Heart right ventricle (tissue), 16 donors: ENCODE measurements around the gene TGFB3. TPM values are rescaled to one million over a fixed set of nuclear protein-coding genes. Genes with fewer than 3 reads are reported as not detected.

Experiments used
- ATAC-seq, 8 donors: fragments of 200-7000 bp; cut with Tn5 transposase; one replicate each; pipeline ENCODE4 v1.9.1; 2020; ENCODE audit warnings: mild to moderate bottlenecking in 8 of 8, moderate library complexity in 8 of 8, moderate number of reproducible peaks in 1 of 8
- DNase-seq, 2 donors: peaks; one replicate each; pipeline ENCODE4 v3.0.0-alpha.2; 2020
- H3K27ac ChIP-seq, 10 donors: fragments of 200-600 bp; sonication (generic) in 2 of 10; one replicate each; pipeline versions ENCODE4 v1.5.0 to v1.8.0; 2020 to 2022; ENCODE audit warnings: mild to moderate bottlenecking in 3 of 10
- H3K27me3 ChIP-seq, 7 donors: fragments of 200-600 bp; one replicate each; pipeline ENCODE4 v1.8.0; 2021 to 2022; ENCODE audit warnings: mild to moderate bottlenecking in 2 of 7
- H3K36me3 ChIP-seq, 9 donors: fragments of 200-600 bp; sonication (generic) in 1 of 9; one replicate each; pipeline versions ENCODE4 v1.5.0 to v1.8.0; 2020 to 2022; ENCODE audit warnings: mild to moderate bottlenecking in 2 of 9
- H3K4me1 ChIP-seq, 9 donors: fragments of 200-600 bp; sonication (generic) in 1 of 9; one replicate each; pipeline versions ENCODE4 v1.5.0 to v1.8.0; 2020 to 2022; ENCODE audit warnings: mild to moderate bottlenecking in 4 of 9
- H3K4me3 ChIP-seq, 10 donors: fragments of 200-600 bp; sonication (generic) in 2 of 10; one replicate each; pipeline versions ENCODE4 v1.5.0 to v1.8.0; 2020 to 2022; ENCODE audit warnings: mild to moderate bottlenecking in 7 of 10, moderate library complexity in 2 of 10
- H3K9me3 ChIP-seq, 11 donors: fragments of 200-600 bp in 10 of 11; sonication (generic) in 2 of 11; one replicate each; pipeline versions ENCODE4 v1.5.0 to v1.8.0; 2013 to 2022; ENCODE audit warnings: mild to moderate bottlenecking in 2 of 11, control low read depth in 1 of 11, moderate library complexity in 1 of 11
- WGBS, 2 donors: extraction: QIAGEN DNeasy Blood & Tissue Kit; methylation state at CpG; one replicate each; pipeline ENCODE4 v1.1.7; 2013; ENCODE audit warnings: inconsistent platforms in 1 of 2; 5-methylcytosine and 5-hydroxymethylcytosine counted together
- intact Hi-C, 10 donors: fragments of 100-400 bp; cut with DNase I; formaldehyde crosslinking; loops; one replicate each; pipeline versions ENCODE4 v1.11.1 to v1.14.2; 2022
- polyA plus RNA-seq, 2 donors: library from polyadenylated mRNA; stranded (reverse); fragments of 200-250 nt; gene quantifications; one replicate each; pipeline ENCODE4 v1.2.3, GENCODE V29; 2013
- total RNA-seq, 10 donors: library from RNA; stranded (reverse); fragmentation: NEBNext Ultra II Directional in 3 of 10; extraction: Animal tissue kit (Norgen Biotek cat#: 25700) in 3 of 10; gene quantifications; one replicate each; pipeline versions ENCODE4 v1.2.1 to v1.2.4, GENCODE V29; 2021 to 2023
- TF ChIP-seq, protein P1 (sequence below), 9 donors: fragments of 200-600 bp; sonication (generic) in 2 of 9; IDR thresholded peaks; one replicate each; pipeline versions ENCODE4 v1.5.0 to v1.8.0; 2021 to 2022; ENCODE audit warnings: antibody characterized with exemption in 9 of 9, mild to moderate bottlenecking in 5 of 9, moderate library complexity in 1 of 9
- donor health status: Arrhythmogenic right ventricular cardiomyopathy.
- donor health status: ischemic (EF 13 %, LVEDD 7.1; RV severe dilation, severe dysfunction).
- donor health status: healthy with polysubstance abuse.
- donor health status: DM: no; HTN: yes; CAD: no.
- donor health status: DM: no; HTN: no; CAD: no.
- donor health status: ischemic (EF 25% LVEDD 6.9; RV normal size, moderate dysfunction).
- donor health status: ischemic (EF 25% LVEDD 5.7; RV mildly dilated, moderate dysfunction).
- donor health status: healthy.
- donor health status: DM: yes; HTN: yes; CAD: no.
- donor health status: Ischemic cardiomyopathy.
- donor health status: ischemic (EF 35%, LVEDD 5.7; RV mildly dilated, moderate dysfunction).
- donor health status: nonischemic (EF 11% LVEDD 7.7; RV severe dilation, severe dysfunction).
- donor health status: DM: yes; HTN: yes; CAD: no.
- donor health status: PGD.
- donor health status: ischemic (EF 29% LVEDD 5.4; RV normal size, mild dysfunction).
- donor health status: nonischemic (EF 23%, LVEDD 6.1; RV moderate dilation, normal function).

The TGFB3 gene
- total and polyA plus RNA-seq, 12 donors = 9.9 to 37.8 (median 22.6) TPM

DNA sequence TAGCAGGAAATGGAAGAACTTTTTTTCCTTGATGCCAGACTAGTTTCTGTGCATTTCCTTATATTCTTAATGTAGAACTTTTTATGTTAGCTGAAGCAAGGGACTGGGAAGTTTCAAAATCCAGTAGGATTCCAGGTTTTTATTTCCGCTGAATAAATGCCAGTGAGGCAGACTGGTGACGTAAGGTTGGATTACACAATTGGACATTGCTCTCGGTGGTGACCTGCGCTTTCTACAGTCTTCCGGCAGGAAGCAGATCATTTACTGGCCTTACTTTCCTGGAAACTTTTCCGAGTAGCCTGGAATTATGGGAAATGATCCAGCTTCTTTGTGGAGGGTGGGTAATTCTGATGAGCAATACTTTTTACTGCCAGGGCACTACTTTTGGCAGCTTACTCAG lies 7.3 kb upstream of the TGFB3 start:
- ATAC-seq (peak in 7 of 8 donors; percentile 18 to 73 (median 46)), DNase-seq (peak in 1 of 2 donors; percentile 60)
- TF ChIP-seq, protein P1, sequence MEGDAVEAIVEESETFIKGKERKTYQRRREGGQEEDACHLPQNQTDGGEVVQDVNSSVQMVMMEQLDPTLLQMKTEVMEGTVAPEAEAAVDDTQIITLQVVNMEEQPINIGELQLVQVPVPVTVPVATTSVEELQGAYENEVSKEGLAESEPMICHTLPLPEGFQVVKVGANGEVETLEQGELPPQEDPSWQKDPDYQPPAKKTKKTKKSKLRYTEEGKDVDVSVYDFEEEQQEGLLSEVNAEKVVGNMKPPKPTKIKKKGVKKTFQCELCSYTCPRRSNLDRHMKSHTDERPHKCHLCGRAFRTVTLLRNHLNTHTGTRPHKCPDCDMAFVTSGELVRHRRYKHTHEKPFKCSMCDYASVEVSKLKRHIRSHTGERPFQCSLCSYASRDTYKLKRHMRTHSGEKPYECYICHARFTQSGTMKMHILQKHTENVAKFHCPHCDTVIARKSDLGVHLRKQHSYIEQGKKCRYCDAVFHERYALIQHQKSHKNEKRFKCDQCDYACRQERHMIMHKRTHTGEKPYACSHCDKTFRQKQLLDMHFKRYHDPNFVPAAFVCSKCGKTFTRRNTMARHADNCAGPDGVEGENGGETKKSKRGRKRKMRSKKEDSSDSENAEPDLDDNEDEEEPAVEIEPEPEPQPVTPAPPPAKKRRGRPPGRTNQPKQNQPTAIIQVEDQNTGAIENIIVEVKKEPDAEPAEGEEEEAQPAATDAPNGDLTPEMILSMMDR (IDR thresholded peaks at IDR 0.05) = no peak
- intact Hi-C loops = loop anchor here in 2 of 10 donors (5.0 to 10.0 kb wide), 2 partner anchors 184 to 267 kb away; no protein-coding TSS in a partner anchor
- no peaks in the 10 kb centered on the region for H3K9me3 ChIP-seq
- no peak overlapping the region for H3K4me3 ChIP-seq
- WGBS, 2 donors = 46 to 65% methylated on average over 6 of the region's 6 CpGs
- peak overlapping the region in 9 of 10 donors; percentile 32 to 92 (median 69) for H3K27ac ChIP-seq
- H3K27me3 ChIP-seq = no peaks in the 10 kb centered on the region
- H3K36me3 ChIP-seq = peaks cover 0 to 51% (median 0%) of the 10 kb centered on the region in 9 donors
- H3K4me1 ChIP-seq = peaks cover 0 to 76% (median 40%) of the 10 kb centered on the region in 9 donors

DNA sequence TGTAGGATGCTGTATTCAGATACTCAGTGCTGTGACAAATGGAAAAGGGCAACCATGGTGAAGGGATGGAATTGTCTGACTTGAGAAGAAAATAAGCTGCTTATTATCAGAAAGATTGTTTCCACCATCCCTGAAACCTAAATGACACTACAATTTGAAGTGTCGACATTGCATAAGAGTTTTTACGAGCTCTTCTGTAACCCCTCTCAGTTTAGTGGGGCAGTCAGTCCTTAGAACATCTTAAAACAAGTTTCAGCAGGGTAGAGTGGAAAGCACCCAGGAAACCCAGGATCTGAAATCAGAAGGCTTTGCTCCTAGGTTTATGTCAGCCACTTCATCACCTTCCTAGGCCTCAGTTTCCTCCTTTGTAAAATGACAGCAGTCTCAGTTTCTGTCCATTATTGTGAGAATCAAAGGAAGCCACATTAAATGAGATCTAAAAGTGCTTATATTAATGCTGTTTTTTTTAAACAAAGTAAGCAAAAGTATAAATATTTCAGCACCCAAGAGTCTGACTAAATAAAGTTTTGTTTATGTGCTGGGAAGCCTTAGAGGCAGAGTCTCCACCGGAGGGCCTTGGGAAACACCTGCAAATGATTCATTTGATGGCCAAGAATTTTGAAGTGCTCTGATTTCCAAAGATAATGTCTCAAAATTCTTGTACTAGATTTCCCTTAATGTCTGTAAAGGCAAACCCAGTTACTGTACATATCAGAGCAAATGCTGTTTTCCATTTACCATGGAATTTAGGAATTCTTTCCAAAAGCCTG lies 5.6 kb upstream of the TGFB3 start:
- 74 to 81% methylated on average over 3 of the region's 3 CpGs for WGBS, 2 donors
- Histone ChIP-seq H3K4me1 (peaks cover 0 to 66% (median 32%) of the 10 kb centered on the region in 9 donors), H3K36me3 (peaks cover 0 to 33% (median 0%) of the 10 kb centered on the region in 9 donors), H3K27me3 (no peaks in the 10 kb centered on the region), H3K27ac (peak overlapping the region in 5 of 10 donors; percentile 66 to 98 (median 92)), H3K9me3 (no peaks in the 10 kb centered on the region), H3K4me3 (no peak overlapping the region)
- TF ChIP-seq, protein P1 (IDR thresholded peaks at IDR 0.05) = no peak
- ATAC-seq (no peak), DNase-seq (no peak)
- intact Hi-C loops = loop anchor here in 2 of 10 donors (5.0 to 10.0 kb wide), 2 partner anchors 183 to 265 kb away; no protein-coding TSS in a partner anchor

DNA sequence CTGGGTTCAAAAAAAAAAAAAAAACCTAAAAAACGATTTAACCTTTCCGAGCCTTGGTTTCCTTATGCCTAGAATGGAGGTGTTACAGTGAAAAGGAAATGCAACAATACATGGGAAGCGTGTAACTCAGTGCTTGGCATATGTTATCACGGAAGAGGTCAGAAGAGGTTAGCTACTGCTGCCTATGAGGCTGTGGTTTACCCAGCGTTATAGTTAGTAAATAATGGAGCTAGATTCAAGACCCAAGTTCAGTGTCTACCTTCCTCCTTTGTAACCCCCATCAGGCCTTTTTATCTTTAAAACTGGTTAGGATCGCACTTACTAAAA lies 4.6 kb upstream of the TGFB3 start:
- Histone ChIP-seq H3K27me3 (no peaks in the 10 kb centered on the region), H3K4me3 (peak overlapping the region; percentile 50 to 98 (median 87)), H3K4me1 (peaks cover 0 to 59% (median 34%) of the 10 kb centered on the region in 9 donors), H3K36me3 (peaks cover 0 to 25% (median 0%) of the 10 kb centered on the region in 9 donors), H3K27ac (peak overlapping the region in 8 of 10 donors; percentile 78 to 98 (median 94)), H3K9me3 (no peaks in the 10 kb centered on the region)
- DNase-seq = no peak
- WGBS, 2 donors = 19 to 20% methylated on average over 6 of the region's 6 CpGs
- TF ChIP-seq, protein P1 (IDR thresholded peaks at IDR 0.05) = no peak
- intact Hi-C loops = loop anchor here in 2 of 10 donors (5.0 to 10.0 kb wide), 2 partner anchors 182 to 264 kb away; no protein-coding TSS in a partner anchor
- no peak for ATAC-seq

DNA sequence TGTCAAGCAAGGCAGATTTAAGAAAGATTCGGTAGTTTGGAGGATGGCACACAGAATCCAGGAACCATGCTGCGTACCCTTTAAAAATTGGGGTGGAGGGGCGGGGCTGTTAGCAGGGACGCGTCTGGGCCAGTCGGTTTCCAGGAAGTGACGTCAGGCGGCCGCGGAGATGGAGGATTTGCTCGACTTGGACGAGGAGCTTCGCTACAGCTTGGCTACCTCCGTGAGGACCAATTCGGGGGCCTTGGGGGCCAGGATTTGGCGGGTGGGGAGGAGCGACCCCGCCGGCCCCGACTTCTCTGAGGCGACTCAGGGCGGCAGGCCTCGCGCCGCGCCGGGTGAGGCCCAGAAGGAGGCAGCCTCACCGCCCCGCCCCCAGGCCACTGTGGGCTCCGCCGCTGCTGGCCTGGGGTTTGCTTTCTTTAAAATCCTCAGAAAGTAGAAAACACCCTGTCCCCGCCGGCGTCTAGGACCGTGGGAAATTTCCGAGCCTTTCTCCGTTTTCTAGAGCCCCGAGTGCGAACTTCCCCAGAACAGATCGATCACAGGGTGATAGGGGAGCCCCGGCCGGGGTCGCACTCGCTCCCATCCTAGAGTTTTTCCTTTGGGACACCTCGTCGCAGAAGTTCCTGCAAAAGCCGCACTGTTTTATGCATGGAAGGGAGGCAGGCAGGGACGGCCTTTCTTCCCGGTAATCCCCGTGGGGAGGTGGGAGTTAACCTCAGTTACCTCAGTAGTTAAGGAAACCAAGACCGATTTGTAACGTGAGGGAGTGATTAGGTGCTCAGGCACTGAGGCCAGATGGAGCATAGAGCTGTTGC lies 4.0 kb upstream of the TGFB3 start, which contains the start of gene IFT43:
IFT43 (plus strand) TSS at position 146 of the 821 bp plus-strand sequence; CDS start at position 170, 24 bp downstream.
- DNase-seq = peak; percentile 91 to 95
- peak within 1 kb of the TSS; percentile 51 to 98 (median 91) for H3K27ac ChIP-seq
- H3K4me1 ChIP-seq = peaks cover 0 to 64% (median 40%) of the 10 kb centered on the region in 9 donors
- peak; percentile 40 to 72 (median 64) for ATAC-seq
- TF ChIP-seq, protein P1 (IDR thresholded peaks at IDR 0.05) = peak in 2 of 9 donors; percentile 6 to 11
- 0 to 1% methylated on average over 52 of the region's 52 CpGs for WGBS, 2 donors
- peak within 1 kb of the TSS; percentile 50 to 98 (median 87) for H3K4me3 ChIP-seq
- peaks cover 0 to 21% (median 0%) of the 10 kb centered on the region in 9 donors for H3K36me3 ChIP-seq
- no peaks in the 10 kb centered on the region for H3K9me3 ChIP-seq
- no peaks in the 10 kb centered on the region for H3K27me3 ChIP-seq
- intact Hi-C loops = loop anchor here in 2 of 10 donors (5.0 to 10.0 kb wide), 2 partner anchors 181 to 264 kb away; no protein-coding TSS in a partner anchor
